AG04450 (cell line): ENCODE data around the gene APP. TPM values are rescaled to one million over a fixed set of nuclear protein-coding genes. Genes with fewer than 3 reads are reported as not detected.

Experiments
- CTCF ChIA-PET: fragments of 300-600, 350-600 bp; formaldehyde crosslinking; extraction: SDS; loops from one replicate; lab custom pipeline; 2022; ENCODE audit warnings: antibody characterized with exemption, inconsistent platforms; lab: Charles Lee
- POLR2A ChIA-PET: fragments of 350-600 bp; formaldehyde crosslinking; extraction: SDS; loops from one replicate; lab custom pipeline; 2021; ENCODE audit warnings: antibody characterized with exemption, inconsistent platforms; lab: Yijun Ruan, JAX
- DNase-seq: peaks from one replicate; pipeline ENCODE4 v3.0.0-alpha.2; 2011; ENCODE audit warnings: low read depth, low spot score
- H3K27ac ChIP-seq: one replicate; pipeline ENCODE4 v1.5.1; 2012; ENCODE audit warnings: low read depth, low read length, control low read depth
- H3K27me3 ChIP-seq: one replicate; pipeline ENCODE4 v1.6.0; 2012; ENCODE audit warnings: low read length; ENCODE audit not compliant: control insufficient read depth, insufficient read depth
- H3K4me3 ChIP-seq: 2 replicates; pipeline ENCODE4 v1.5.1; 2011; ENCODE audit warnings: mild to moderate bottlenecking, low read depth, low read length, control low read depth
- H3K9me3 ChIP-seq: 2 replicates; pipeline ENCODE4 v1.5.1; 2012; ENCODE audit warnings: low read length; ENCODE audit not compliant: control insufficient read depth, insufficient read depth
- CTCF ChIP-seq: IDR thresholded peaks from 2 replicates; pipeline ENCODE4 v1.5.1; 2011; ENCODE audit warnings: low read depth, low read length, control low read depth, inconsistent platforms
- polyA plus RNA-seq: library from polyadenylated mRNA; depleted of rRNA; stranded (reverse); fragments of >200 nt; gene quantifications from 2 replicates; pipeline ENCODE4 v1.2.3, GENCODE V29; 2011

Gene APP
- polyA plus RNA-seq, 1 experiment = 870 TPM

- CTCF ChIA-PET = no interaction called here
- DNase-seq = no peak
Observed at GRCh38 chr21:26120828-26121227, 49.7 kb downstream of the APP start.

GRCh38 chr21:26119906-26120305 lies 50.7 kb downstream of the APP start:
- ChIA-PET CTCF (interaction anchor here (0.6 kb wide), 1 partner anchor 191 kb away, joined by 3 read pairs; no protein-coding TSS in a partner anchor), POLR2A (interaction anchor here (1.0 kb wide), 1 partner anchor 11 kb away, joined by 4 read pairs; no protein-coding TSS in a partner anchor)

More at GRCh38 chr21:26120828-26121227, 49.7 kb downstream of the APP start:
- Histone ChIP-seq H3K4me3 (no peak overlapping the region), H3K9me3 (no peaks in the 10 kb centered on the region), H3K27me3 (no peaks in the 10 kb centered on the region), H3K27ac (no peak overlapping the region)
- no peak for TF ChIP-seq CTCF
- POLR2A ChIA-PET = interaction anchor here (1.0 kb wide), 1 partner anchor 10 kb away, joined by 4 read pairs; no protein-coding TSS in a partner anchor

GRCh38 chr21:26118938-26119540 lies 51.5 kb downstream of the APP start:
- no peak for DNase-seq
- no peaks in the 10 kb centered on the region for H3K27me3 ChIP-seq
- H3K4me3 ChIP-seq = no peak overlapping the region
- no peak for TF ChIP-seq CTCF
- ChIA-PET POLR2A (no interaction called here), CTCF (interaction anchor here (0.9 kb wide), 1 partner anchor 50 kb away, joined by 3 read pairs; no protein-coding TSS in a partner anchor)
- no peaks in the 10 kb centered on the region for H3K9me3 ChIP-seq
- no peak overlapping the region for H3K27ac ChIP-seq

More at GRCh38 chr21:26119906-26120305, 50.7 kb downstream of the APP start:
- H3K9me3 ChIP-seq = no peaks in the 10 kb centered on the region
- no peak for TF ChIP-seq CTCF
- no peak for DNase-seq
- H3K27ac ChIP-seq = no peak overlapping the region
- H3K27me3 ChIP-seq = no peaks in the 10 kb centered on the region
- no peak overlapping the region for H3K4me3 ChIP-seq

GRCh38 chr21:26117972-26118367 lies 52.6 kb downstream of the APP start:
- H3K27ac ChIP-seq = no peak overlapping the region
- TF ChIP-seq CTCF = no peak

GRCh38 chr21:26117324-26117971 lies 53.1 kb downstream of the APP start:
- ChIA-PET POLR2A (no interaction called here), CTCF (no interaction called here)
- no peak for DNase-seq
- no peak overlapping the region for H3K27ac ChIP-seq
- no peak overlapping the region for H3K4me3 ChIP-seq
- no peak for TF ChIP-seq CTCF
- no peaks in the 10 kb centered on the region for H3K9me3 ChIP-seq
- no peaks in the 10 kb centered on the region for H3K27me3 ChIP-seq

More at GRCh38 chr21:26117972-26118367, 52.6 kb downstream of the APP start:
- ChIA-PET POLR2A (no interaction called here), CTCF (no interaction called here)
- DNase-seq = no peak
- Histone ChIP-seq H3K27me3 (no peaks in the 10 kb centered on the region), H3K4me3 (no peak overlapping the region), H3K9me3 (no peaks in the 10 kb centered on the region)
